ENCODE data around the gene ANAPC7.

- TF ChIP-seq, protein P1, sequence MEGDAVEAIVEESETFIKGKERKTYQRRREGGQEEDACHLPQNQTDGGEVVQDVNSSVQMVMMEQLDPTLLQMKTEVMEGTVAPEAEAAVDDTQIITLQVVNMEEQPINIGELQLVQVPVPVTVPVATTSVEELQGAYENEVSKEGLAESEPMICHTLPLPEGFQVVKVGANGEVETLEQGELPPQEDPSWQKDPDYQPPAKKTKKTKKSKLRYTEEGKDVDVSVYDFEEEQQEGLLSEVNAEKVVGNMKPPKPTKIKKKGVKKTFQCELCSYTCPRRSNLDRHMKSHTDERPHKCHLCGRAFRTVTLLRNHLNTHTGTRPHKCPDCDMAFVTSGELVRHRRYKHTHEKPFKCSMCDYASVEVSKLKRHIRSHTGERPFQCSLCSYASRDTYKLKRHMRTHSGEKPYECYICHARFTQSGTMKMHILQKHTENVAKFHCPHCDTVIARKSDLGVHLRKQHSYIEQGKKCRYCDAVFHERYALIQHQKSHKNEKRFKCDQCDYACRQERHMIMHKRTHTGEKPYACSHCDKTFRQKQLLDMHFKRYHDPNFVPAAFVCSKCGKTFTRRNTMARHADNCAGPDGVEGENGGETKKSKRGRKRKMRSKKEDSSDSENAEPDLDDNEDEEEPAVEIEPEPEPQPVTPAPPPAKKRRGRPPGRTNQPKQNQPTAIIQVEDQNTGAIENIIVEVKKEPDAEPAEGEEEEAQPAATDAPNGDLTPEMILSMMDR (IDR thresholded peaks at IDR 0.05; ENCODE audit: low read depth, low read length) = no peak
- no peak for TF ChIP-seq EZH2phosphoT487 (IDR thresholded peaks at IDR 0.05; ENCODE audit: low read depth)
Measured at GRCh38 chr12:110366321-110367142, 37.0 kb downstream of the ANAPC7 start.
